ENCODE data around the gene TDRD7.

GRCh38 chr9:97411440-97411788 lies 482 bp upstream of the TDRD7 start:
- TF ChIP-seq, protein P1, sequence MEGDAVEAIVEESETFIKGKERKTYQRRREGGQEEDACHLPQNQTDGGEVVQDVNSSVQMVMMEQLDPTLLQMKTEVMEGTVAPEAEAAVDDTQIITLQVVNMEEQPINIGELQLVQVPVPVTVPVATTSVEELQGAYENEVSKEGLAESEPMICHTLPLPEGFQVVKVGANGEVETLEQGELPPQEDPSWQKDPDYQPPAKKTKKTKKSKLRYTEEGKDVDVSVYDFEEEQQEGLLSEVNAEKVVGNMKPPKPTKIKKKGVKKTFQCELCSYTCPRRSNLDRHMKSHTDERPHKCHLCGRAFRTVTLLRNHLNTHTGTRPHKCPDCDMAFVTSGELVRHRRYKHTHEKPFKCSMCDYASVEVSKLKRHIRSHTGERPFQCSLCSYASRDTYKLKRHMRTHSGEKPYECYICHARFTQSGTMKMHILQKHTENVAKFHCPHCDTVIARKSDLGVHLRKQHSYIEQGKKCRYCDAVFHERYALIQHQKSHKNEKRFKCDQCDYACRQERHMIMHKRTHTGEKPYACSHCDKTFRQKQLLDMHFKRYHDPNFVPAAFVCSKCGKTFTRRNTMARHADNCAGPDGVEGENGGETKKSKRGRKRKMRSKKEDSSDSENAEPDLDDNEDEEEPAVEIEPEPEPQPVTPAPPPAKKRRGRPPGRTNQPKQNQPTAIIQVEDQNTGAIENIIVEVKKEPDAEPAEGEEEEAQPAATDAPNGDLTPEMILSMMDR (IDR thresholded peaks at IDR 0.05), result no peak
- no peak for TF ChIP-seq EZH2 (IDR thresholded peaks at IDR 0.05; ENCODE audit: borderline replicate concordance, insufficient read depth, low read depth, low read length, poor library complexity, severe bottlenecking)

All from B cell (primary cell).